ENCODE results near the gene CDH23.

The CDH23 gene

DNA sequence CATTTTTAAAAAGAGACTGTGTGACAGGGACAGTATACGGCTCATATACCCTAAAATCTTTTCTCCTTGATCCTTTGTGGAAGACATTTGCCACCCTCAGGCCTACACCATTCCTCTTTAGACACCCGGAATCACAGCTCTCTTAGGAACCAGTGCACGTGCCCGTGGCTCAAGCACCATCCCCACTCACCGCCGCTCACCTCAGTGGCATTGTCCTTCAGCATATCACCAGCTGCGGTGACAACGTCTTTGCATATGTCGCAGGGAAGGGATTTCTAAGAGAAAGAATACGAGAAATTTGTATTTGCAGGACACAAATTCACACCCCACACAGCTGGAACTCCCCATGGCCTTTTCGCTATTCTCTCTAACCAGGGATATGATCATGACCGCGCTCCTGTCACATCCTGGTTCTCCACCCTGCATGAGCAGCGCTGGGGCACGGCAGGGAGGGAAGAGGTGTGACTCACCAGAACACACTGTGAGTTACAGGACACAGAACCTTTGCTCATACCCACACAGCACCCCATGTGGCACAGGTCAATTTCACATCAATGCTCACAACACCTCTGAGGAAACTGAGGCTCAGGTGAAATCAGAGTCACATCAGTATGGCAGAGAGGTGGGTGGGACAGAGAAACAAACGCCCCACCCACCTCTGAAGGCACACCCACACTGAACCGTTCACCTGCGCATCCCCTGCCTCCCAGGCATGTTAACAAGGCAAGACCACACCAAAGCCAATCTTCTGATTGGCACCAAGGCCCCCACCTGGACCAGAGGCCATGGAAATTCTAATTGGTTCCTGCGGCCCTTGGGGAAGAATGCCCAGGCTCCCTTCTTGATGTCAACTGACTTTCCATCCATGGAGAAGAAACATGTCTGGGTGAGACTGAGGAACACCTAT is 435.2 kb downstream of the CDH23 start:
- in situ Hi-C loops (cut with HindIII; ENCODE audit: low sequenced_read_pairs), result loop anchor here (25.0 kb wide), 1 partner anchor 445 kb away; the partner anchor contains the start of gene CDH23

DNA sequence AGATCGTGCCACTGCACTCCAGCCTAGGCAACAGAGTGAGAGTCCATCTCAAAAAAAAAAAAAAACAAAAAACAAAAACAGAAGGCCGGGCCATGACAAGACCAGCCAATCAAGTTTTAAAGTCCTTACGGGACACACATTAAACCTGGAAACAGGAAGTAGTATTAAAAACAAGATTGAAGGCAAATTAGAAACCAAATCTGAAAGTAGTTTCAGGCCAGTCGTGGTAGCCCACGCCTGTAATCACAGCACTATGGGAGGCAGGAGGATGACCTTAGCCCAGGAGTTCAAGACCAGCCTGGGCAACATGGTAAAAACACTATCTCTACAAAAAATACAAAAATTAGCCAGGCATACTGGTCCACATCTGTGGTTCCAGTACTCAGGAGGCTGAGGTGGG is 436.2 kb downstream of the CDH23 start:
- in situ Hi-C loops (cut with HindIII; ENCODE audit: low sequenced_read_pairs), result loop anchor here (25.0 kb wide), 1 partner anchor 446 kb away; the partner anchor contains the start of gene CDH23

DNA sequence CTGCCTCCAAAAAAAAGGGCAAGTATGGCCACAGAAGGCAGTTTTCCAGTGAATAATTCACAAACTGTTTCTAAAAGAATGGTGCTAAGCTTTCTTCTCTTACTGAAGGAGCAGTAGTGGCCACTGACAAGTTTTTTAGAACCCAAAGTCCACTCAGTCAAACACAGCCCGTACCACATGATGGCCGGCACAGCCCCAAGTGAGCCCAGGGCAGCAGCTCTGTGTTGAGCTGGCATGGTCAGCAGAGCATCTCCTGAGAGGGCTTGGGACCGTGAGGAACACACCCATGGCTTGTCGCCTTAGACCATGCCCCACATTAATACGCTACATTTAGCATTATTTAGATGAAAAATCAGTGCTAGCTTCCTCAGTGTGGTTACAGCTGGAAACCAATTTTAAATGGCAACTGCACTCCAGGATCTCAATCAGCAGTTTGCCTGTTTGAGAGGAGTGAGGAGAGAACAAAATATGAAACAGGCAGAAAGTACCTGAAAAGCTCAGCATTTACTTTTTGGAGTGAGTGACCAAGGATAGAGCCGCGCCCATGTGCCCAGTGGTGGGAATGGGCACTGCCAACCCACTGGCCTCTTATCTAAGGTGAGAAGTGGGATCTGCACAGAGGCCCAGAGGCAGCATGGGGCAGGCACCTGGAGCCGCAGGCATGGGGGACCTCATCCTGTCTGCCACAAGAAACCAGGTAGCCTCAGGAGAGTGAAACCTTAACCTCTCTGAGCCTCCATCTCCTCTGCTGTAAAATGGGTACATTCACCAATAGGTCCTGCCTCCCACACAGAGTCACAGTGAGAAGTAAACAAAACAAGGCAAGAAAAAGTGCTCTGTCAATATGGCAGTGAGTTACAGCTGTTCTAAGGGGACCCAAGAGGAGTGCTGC is 437.0 kb downstream of the CDH23 start:
- in situ Hi-C loops (cut with HindIII; ENCODE audit: low sequenced_read_pairs), result loop anchor here (25.0 kb wide), 1 partner anchor 446 kb away; the partner anchor contains the start of gene CDH23

DNA sequence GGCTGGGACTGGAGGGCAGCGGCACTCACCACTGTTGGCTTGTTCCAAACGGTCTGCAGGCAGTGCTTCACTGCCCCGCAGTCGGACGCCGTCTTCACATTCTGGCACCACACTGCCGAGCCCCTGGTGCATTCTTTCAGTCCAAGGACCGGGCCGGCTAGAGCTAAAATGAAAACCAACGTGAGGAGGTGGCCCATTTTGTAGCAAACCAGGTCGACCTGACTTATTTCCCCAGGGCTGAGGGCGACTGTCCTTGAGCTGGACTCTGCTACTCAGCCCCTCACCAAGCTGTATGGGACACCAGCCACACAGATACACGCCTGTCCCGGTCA is 437.6 kb downstream of the CDH23 start:
- in situ Hi-C loops (cut with HindIII; ENCODE audit: low sequenced_read_pairs), result loop anchor here (25.0 kb wide), 1 partner anchor 447 kb away; the partner anchor contains the start of gene CDH23

DNA sequence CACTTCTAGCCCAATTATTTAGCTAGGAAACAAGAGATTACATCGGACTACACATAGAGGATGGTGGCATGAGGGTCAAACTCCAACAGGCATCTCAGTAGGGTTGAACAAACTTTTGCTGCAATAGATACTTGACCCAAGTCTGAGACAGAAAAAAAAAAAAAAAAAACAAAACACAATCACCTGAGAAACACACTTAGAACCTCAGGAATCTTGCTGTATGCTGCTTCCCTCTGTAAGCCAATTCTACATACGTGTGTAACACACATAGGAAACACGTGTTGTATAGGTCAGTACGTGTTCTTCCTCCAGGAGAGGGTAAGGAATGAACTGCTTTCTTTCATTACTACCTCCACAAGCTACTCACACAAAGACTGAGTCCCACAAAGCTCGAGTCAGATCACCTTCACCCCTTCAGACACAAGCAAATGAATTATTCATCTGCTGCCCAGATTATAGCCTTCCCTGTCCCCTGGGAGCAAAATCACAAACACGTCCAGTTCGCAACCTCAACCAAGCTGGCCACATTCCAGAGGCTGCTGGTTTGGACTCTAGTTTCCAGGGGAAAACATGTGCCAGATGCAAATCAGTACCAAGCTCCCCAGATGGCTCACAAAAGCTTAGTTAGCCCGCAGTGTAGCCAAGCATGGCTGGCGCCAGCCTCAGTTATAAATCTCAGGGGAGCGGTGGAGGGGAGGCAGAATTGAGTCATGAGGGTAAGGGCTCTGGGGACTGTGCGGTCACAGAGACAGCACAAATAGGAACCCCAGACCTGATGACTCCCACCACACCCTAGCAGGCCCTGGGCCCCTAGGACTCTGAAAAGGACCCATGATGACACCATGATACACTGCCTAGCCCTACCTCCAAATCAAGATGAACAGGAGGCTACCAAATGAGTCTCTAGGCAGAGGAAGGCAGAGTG is 439.2 kb downstream of the CDH23 start:
- in situ Hi-C loops (cut with HindIII; ENCODE audit: low sequenced_read_pairs), result loop anchor here (25.0 kb wide), 1 partner anchor 449 kb away; the partner anchor contains the start of gene CDH23

DNA sequence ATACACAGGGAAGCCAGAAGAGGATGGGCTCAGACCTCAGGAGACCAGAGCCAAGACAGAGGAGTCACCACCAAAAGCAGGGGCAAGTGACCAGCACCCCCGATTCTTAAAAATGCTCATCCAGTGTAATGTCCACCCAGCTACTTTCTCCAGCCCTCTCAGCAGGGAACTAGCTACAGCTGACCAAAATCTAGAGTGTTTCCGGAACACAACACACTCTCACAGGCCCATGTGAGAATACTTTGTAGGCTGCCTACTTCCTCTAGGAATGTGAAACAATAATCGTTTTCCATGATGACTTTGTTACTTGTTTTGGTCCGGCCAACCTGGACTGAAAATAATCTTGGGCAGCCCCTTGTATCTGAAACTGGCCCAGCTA is 439.9 kb downstream of the CDH23 start:
- in situ Hi-C loops (cut with HindIII; ENCODE audit: low sequenced_read_pairs), result loop anchor here (25.0 kb wide), 1 partner anchor 449 kb away; the partner anchor contains the start of gene CDH23

DNA sequence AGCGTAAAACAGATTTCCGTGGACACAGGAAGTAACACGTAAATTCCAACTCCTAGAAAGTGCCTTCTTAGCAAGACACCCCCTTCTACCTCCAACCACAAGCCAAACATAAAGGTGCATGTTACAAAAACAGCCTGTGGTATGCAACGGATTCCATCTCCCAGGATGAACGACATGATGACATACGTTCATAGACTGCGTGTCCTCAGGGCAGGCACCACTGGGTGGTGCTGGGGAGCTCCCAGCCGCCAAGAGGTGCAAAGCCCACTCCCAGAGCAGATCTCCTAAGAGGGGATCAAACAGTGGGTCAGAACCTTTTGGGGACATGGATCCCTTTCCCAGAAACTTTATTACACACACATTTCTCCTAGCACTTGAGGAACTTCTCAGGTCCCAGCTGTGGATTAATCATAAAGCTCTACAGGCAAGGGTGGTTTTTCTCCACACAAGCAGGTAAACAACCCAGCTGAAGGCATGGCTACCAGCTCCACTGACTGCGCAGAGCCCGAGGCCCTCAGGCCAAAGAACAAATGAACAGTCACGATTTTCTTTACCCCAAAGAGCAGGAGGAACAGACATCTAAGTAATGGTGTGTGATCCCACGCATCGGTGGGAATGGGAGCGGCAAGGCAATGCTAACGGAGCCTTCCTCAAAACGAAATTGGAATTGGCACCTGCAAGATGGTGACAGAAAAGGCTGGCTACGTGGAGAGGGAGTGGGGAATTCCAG is 440.5 kb downstream of the CDH23 start:
- in situ Hi-C loops (cut with HindIII; ENCODE audit: low sequenced_read_pairs), result loop anchor here (25.0 kb wide), 1 partner anchor 450 kb away; the partner anchor contains the start of gene CDH23

DNA sequence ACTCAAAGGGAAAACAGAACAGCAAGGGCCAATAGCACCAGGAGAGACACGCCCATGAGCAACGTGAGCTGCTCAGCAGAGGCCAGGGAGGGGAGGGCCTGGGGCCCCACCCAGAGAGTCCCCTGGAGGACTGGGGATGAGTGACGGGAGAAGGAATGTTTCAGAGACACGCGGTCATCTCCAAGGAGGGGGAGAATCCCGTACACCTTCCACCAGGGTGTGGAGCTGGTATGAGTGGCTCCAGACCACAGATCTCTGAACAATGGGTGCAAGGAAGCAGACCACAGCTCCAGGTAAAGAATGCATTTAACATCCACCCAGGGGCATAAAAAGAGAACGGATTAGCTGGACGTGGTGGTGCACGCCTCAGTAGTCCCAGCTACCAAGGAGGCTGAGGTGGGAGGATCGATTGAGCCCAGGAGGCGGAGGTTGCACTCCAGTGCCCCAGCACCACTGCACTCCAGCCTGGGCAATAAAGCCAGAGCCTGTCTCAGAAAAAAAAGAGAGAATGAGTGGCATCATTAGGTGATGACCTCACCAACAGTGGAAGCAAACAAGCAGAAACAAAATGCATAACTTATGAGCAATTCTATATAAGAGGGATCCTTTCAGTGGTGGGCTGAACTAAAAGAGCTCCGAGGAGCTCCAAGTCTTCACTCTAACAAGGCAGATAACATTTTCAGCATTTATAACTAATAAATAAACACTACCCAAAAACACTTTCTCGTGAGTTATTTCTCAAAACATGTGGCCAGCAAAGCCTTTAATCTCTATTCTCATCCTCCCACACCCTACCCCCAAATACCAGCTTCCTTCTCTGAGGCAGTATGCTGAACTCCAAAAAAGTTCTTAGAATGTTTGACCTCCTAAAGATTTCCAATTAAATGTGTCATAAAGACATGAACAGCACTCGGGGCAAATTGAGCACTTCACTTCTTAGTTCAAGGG is 441.8 kb downstream of the CDH23 start:
- in situ Hi-C loops (cut with HindIII; ENCODE audit: low sequenced_read_pairs), result loop anchor here (25.0 kb wide), 1 partner anchor 451 kb away; the partner anchor contains the start of gene CDH23

DNA sequence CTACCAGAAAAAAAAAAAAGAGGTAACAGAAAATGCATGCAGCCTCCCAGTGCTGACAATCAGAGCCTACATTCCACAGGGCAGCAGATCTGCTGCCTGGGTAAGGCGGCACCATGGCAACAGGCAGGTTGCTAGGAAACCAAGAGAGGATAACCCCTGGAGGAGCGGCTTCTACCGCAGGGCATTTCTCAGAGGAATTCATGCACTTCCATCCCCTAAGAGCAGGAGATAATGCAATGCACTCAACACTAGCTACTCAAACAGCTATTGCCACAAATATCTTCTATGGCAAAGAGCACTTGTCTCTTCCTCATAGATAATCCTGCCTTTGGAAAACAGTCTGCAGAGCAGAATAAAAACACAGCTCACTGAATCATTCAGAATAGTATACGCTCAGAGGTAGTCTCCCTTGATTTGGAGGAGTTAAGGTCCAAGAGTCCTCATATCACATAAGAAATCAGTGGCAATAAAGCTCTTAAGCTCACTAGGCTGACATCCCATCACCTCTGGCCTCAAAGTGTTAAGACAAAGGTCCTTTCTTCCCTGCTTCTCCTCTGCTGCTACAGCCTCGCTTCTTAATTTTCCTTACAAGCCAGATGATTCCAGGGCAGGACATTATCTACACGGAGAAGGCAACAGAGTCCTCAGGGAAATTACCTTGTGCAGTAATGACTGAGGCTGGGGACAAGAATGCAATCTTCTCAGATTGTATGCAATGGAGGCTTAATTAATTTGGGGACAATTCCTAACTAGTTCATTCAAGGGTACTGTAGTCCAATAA is 443.6 kb downstream of the CDH23 start:
- in situ Hi-C loops (cut with HindIII; ENCODE audit: low sequenced_read_pairs), result loop anchor here (25.0 kb wide), 1 partner anchor 453 kb away; the partner anchor contains the start of gene CDH23

DNA sequence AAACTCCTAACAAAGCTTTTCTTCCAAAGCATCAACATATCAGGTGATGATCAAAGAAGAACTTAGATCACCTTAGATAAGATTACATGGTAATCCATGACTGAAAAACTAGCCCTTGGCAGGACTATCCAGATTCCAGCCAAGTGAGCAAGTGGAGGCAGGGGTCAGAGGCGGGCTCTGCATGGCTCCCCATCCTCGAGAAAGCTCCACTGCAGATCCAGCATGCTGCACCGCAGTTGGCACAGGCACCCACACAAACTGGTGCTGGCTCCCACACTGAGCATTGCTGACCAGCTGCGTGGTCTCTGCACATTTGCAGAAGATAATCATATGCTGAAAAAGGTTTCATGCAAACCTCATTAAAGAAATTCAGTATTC is 444.2 kb downstream of the CDH23 start:
- in situ Hi-C loops (cut with HindIII; ENCODE audit: low sequenced_read_pairs), result loop anchor here (25.0 kb wide), 1 partner anchor 454 kb away; the partner anchor contains the start of gene CDH23

DNA sequence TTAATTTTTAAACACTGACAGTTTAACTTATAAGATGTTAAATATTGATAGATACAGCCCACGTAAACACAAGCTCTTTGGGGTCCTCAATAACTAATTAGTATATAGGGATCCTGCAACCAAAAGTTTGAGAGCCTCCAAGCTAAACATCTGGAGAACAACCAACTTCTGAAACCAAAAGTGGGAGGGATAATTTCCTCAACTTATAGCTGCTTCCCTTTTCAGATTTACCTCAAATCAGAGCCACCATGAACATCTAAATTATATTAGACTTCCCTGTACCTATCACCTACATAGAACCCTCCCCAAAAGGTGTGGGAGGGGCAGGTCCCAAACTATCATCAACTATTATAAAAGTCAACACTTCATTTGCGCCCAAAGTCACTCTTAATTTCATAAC is 445.7 kb downstream of the CDH23 start:
- in situ Hi-C loops (cut with HindIII; ENCODE audit: low sequenced_read_pairs), result loop anchor here (25.0 kb wide), 1 partner anchor 455 kb away; the partner anchor contains the start of gene CDH23

DNA sequence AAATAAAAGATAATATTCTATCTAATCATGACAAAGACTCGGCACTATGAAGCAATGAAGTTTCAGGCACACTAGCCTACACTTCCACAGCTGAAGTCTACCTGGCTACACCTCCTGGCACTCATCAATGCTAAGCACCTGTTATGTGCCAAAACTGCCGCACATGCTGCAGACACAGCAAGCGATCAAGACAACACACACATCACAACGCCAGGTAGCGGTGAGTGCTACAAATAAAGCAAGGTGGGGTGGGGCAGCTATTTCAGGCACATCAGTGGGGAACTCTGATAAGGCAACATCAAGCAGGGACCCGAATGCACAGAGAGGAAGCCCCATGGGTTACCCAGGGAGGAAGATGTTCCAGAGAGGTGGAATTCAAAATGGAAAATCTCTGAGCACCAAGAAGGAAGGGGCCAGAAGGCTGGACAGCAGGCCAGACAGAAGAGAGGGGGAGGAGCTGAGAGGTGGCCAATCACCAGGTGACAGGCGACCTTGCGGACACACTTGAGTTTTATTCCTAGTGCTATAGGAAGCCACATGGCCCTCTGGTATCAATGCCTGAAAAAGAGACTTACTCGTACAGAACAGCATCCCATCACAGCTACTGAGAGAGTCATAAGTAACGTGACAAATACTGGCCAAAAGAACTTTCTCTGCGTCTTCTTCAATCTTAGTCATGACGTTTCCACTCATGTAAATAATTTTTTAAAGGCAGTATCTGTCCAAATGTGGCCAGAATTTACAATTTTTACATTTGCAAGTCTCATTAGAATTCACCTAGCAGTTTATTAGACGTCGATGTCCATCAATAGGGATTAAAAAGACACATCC is 446.4 kb downstream of the CDH23 start:
- in situ Hi-C loops (cut with HindIII; ENCODE audit: low sequenced_read_pairs), result loop anchor here (25.0 kb wide), 1 partner anchor 456 kb away; the partner anchor contains the start of gene CDH23

DNA sequence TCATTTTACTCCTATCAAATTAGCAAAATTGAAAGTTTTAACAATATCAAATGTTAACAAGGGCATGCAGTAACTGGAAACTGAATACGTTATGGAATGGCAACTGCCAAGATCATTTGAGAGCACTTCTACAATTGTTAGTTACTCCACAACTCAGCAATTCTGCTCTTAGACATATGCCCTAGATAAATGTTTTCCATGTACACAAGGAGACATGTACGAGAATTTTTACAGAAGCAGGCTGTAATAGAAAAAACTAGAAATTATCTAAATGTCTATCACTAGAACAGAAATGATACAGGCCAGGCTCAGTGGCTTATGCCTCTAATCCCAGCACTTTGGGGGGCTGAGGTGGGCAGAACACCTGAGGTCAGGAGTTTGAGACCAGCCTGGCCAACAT is 447.4 kb downstream of the CDH23 start:
- in situ Hi-C loops (cut with HindIII; ENCODE audit: low sequenced_read_pairs), result loop anchor here (25.0 kb wide), 1 partner anchor 457 kb away; the partner anchor contains the start of gene CDH23

DNA sequence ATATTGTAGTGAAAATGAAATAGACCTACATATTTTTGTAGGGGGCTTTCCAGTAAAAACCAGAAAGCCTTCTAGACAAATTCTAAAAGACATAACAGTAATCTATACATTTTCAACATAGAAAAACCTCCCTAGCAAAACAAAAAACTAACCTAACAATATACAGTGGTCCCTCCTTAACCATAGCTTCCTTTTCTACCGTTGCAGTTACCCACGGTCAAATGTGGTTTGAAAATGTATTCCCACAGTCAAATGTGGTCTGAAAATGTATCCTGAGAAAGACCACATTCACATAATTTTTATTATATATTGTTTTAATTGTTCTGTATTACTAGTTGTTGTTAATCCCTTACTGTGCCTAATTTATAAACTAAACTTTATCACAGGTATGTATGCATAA is 448.0 kb downstream of the CDH23 start:
- in situ Hi-C loops (cut with HindIII; ENCODE audit: low sequenced_read_pairs), result loop anchor here (25.0 kb wide), 1 partner anchor 457 kb away; the partner anchor contains the start of gene CDH23

DNA sequence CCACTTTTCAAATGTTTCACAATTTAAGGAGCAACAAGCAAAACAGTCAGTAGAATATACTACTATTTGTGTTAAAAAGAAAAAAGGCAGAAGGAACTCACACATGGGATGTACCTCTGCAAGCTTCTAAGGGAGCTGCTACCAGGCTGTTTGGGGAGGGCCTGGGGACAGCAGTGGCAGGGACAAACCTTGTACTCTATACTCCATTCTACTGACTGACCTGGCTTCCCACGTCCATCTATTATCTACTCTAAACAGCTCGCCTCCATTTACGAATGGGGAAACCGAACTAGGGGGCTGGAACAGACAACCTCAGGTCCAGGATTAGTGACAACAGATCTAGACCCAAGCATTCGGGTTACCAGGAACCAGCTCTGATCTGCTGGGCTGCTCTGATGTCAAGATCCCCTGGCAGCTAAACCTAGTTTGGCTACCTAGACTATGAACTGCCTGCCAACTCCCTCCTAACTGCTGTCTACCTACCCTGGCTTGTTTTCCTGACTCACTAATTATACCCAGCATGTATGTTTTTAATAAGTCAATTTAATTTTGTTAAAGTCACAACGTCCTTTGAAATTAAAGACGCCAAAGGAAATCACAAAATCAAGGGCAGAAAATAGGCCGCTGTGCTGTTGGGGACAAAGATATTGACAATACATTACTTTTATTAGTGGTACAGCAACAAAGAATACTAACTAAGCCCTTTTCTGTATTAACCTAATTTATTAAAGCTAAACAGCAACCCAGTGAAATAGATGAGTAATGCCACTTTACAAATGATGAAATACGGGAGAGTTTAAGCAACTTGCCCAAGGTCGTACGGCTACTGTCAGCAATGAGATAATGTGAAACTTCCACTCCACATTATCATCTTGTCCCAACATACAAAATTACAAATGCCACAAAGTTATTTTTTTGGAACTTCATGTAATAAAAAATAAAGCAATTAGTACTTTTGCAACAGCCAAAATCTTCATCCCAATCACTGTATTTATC is 449.0 kb downstream of the CDH23 start:
- in situ Hi-C loops (cut with HindIII; ENCODE audit: low sequenced_read_pairs), result loop anchor here (25.0 kb wide), 1 partner anchor 458 kb away; the partner anchor contains the start of gene CDH23
